Neuronal stem cell (in vitro differentiated cells): ENCODE measurements around the gene SAMD11.

Experiments used
- DNase-seq: peaks from one replicate; pipeline ENCODE4 v3.0.0-alpha.2; 2013; ENCODE audit warnings: low spot score
- H2AFZ ChIP-seq: one replicate; pipeline ENCODE4 v1.6.1; 2013; ENCODE audit warnings: mild to moderate bottlenecking, low read length, inconsistent platforms
- H2AK5ac ChIP-seq: 2 replicates; pipeline ENCODE4 v1.6.1; 2013; ENCODE audit warnings: low read depth, mild to moderate bottlenecking, inconsistent platforms, low read length, moderate library complexity, mixed read lengths
- H2BK120ac ChIP-seq: 2 replicates; pipeline ENCODE4 v1.6.1; 2013; ENCODE audit warnings: low read depth, mild to moderate bottlenecking, inconsistent platforms, low read length, moderate library complexity, mixed read lengths
- H2BK12ac ChIP-seq: one replicate; pipeline ENCODE4 v1.6.1; 2013; ENCODE audit warnings: low read length, inconsistent platforms
- H2BK15ac ChIP-seq: 2 replicates; pipeline ENCODE4 v1.6.1; 2013; ENCODE audit warnings: mild to moderate bottlenecking, low read length, inconsistent platforms, mixed read lengths
- H2BK5ac ChIP-seq: one replicate; pipeline ENCODE4 v1.6.1; 2013; ENCODE audit warnings: inconsistent platforms, mild to moderate bottlenecking, low read length, moderate library complexity
- H3K14ac ChIP-seq: one replicate; pipeline ENCODE4 v1.6.1; 2013; ENCODE audit warnings: low read length, inconsistent platforms
- H3K18ac ChIP-seq: 2 replicates; pipeline ENCODE4 v1.6.1; 2013; ENCODE audit warnings: low read length, inconsistent platforms
- H3K23ac ChIP-seq: 2 replicates; pipeline ENCODE4 v1.6.1; 2013; ENCODE audit warnings: low read depth, mild to moderate bottlenecking, mixed read lengths, low read length, inconsistent platforms; ENCODE audit not compliant: poor library complexity
- H3K27ac ChIP-seq: replicated peaks from 3 replicates; pipeline ENCODE4 v1.5.1; 2013; ENCODE audit warnings: low read length, inconsistent platforms
- H3K27me3 ChIP-seq, 3 experiments: 2 replicates each; pipeline ENCODE4 v1.6.1; 2013; ENCODE audit warnings: low read length in 3 of 3, mild to moderate bottlenecking in 2 of 3, inconsistent platforms in 1 of 3, low read depth in 1 of 3, mixed read lengths in 1 of 3, moderate library complexity in 1 of 3; ENCODE audit not compliant: control insufficient read depth in 3 of 3, insufficient read depth in 3 of 3
- H3K36me3 ChIP-seq, 2 donors: replicated peaks in 1 of 2; 2 replicates each; pipeline ENCODE4 v1.6.1; 2013; ENCODE audit warnings: low read length in 2 of 2; ENCODE audit not compliant: control insufficient read depth in 2 of 2, insufficient read depth in 2 of 2
- H3K4ac ChIP-seq: 2 replicates; pipeline ENCODE4 v1.6.1; 2013; ENCODE audit warnings: inconsistent platforms, mild to moderate bottlenecking, low read length, moderate library complexity
- H3K4me1 ChIP-seq, 2 donors: 1 replicate in 1 of 2; 2 replicates in 1 of 2; pipeline ENCODE4 v1.6.1; 2013; ENCODE audit warnings: low read length in 2 of 2, low read depth in 1 of 2; ENCODE audit not compliant: control insufficient read depth in 2 of 2, insufficient read depth in 1 of 2
- H3K4me2 ChIP-seq: one replicate; pipeline ENCODE4 v1.6.1; 2013; ENCODE audit warnings: mild to moderate bottlenecking, low read length, inconsistent platforms; ENCODE audit not compliant: insufficient read depth, poor library complexity, severe bottlenecking
- H3K4me3 ChIP-seq, 2 donors: 2 replicates each; pipeline ENCODE4 v1.5.1; 2013; ENCODE audit warnings: low read length in 2 of 2, mild to moderate bottlenecking in 2 of 2, inconsistent platforms in 1 of 2, moderate library complexity in 1 of 2
- H3K79me1 ChIP-seq: one replicate; pipeline ENCODE4 v1.6.1; 2013; ENCODE audit warnings: low read depth, mild to moderate bottlenecking, inconsistent platforms, low read length, moderate library complexity
- H3K9ac ChIP-seq: one replicate; pipeline ENCODE4 v1.6.1; 2013; ENCODE audit warnings: mild to moderate bottlenecking, low read depth, low read length, inconsistent platforms; ENCODE audit not compliant: poor library complexity
- H3K9me3 ChIP-seq, 2 donors: replicated peaks in 1 of 2; 2 replicates each; pipeline versions ENCODE3 to v1.6.1; 2013; ENCODE audit warnings: low read length in 2 of 2, mild to moderate bottlenecking in 2 of 2, inconsistent platforms in 1 of 2, low read depth in 1 of 2, mixed read lengths in 1 of 2, moderate library complexity in 1 of 2; ENCODE audit not compliant: control insufficient read depth in 2 of 2, insufficient read depth in 1 of 2
- H4K8ac ChIP-seq: one replicate; pipeline ENCODE4 v1.6.1; 2013; ENCODE audit warnings: low read depth, mild to moderate bottlenecking, inconsistent platforms, low read length, moderate library complexity
- H4K91ac ChIP-seq: one replicate; pipeline ENCODE4 v1.6.1; 2013; ENCODE audit warnings: low read length, low read depth, mild to moderate bottlenecking, inconsistent platforms; ENCODE audit not compliant: poor library complexity
- WGBS, 2 donors: extraction: QIAGEN DNeasy Blood & Tissue Kit; methylation state at CpG; one replicate each; pipeline ENCODE4 v1.1.7; 2013; ENCODE audit warnings: missing lambda C conversion rate in 2 of 2, mixed read lengths in 1 of 2; ENCODE audit not compliant: insufficient read length in 2 of 2, insufficient replicate concordance in 1 of 2; ENCODE audit errors: extremely low coverage in 2 of 2; 5-methylcytosine and 5-hydroxymethylcytosine counted together

SAMD11 gene

DNA sequence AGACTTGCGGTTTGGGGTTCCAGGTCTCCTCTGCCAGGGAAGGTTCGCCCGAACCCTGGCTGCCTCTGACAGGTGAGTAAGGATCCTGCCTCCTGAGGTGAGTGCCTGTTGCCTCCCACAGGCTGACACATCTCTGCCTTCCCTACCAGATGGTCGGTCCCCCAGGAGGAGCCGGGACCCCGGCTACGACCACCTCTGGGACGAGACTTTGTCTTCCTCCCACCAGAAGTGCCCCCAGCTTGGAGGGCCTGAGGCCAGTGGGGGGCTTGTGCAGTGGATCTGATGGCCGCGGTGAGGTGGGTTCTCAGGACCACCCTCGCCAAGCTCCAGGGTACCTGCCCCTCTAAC lies 50.5 kb downstream of the SAMD11 start:
- H3K14ac ChIP-seq = no peak overlapping the region
- H3K36me3 ChIP-seq = peaks cover 0 to 2% of the 10 kb centered on the region in 2 donors
- H3K9me3 ChIP-seq = peaks cover 0 to 5% of the 10 kb centered on the region in 2 donors
- no peak overlapping the region for H4K8ac ChIP-seq
- H2BK120ac ChIP-seq = peak overlapping the region; percentile 81
- H3K4ac ChIP-seq = no peak overlapping the region
- H4K91ac ChIP-seq = no peak overlapping the region
- H3K9ac ChIP-seq = no peak overlapping the region
- H3K27me3 ChIP-seq = peaks cover 5 to 69% (median 38%) of the 10 kb centered on the region in 3 experiments
- no peaks in the 10 kb centered on the region for H3K79me1 ChIP-seq
- H3K4me3 ChIP-seq = no peak overlapping the region
- no peak overlapping the region for H2BK12ac ChIP-seq
- no CpG with 5 or more reads among the region's 11 CpGs for WGBS, 2 donors
- H3K18ac ChIP-seq = no peak overlapping the region
- DNase-seq = no peak
- H3K27ac ChIP-seq = no peak overlapping the region
- H2BK5ac ChIP-seq = peak overlapping the region; percentile 60
- peak overlapping the region; percentile 67 for H2BK15ac ChIP-seq
- H3K4me1 ChIP-seq = peaks cover 1 to 4% of the 10 kb centered on the region in 2 donors
- H2AFZ ChIP-seq = no peak overlapping the region
- H3K23ac ChIP-seq = peak overlapping the region; percentile 65
- H3K4me2 ChIP-seq = no peak overlapping the region
- peak overlapping the region; percentile 70 for H2AK5ac ChIP-seq

- no peak overlapping the region for H4K8ac ChIP-seq
- no peaks in the 10 kb centered on the region for H3K9me3 ChIP-seq
- peak overlapping the region; percentile 60 for H2BK5ac ChIP-seq
- H3K79me1 ChIP-seq = no peaks in the 10 kb centered on the region
- no peak overlapping the region for H2BK12ac ChIP-seq
- peaks cover 1 to 4% of the 10 kb centered on the region in 2 donors for H3K4me1 ChIP-seq
- no peak for DNase-seq
- H2BK120ac ChIP-seq = no peak overlapping the region
- no peak overlapping the region for H4K91ac ChIP-seq
- no peak overlapping the region for H3K4ac ChIP-seq
- peak overlapping the region; percentile 38 for H3K14ac ChIP-seq
- no peak overlapping the region for H3K4me2 ChIP-seq
- H2AFZ ChIP-seq = no peak overlapping the region
- no CpG with 5 or more reads among the region's 17 CpGs for WGBS, 2 donors
- no peak overlapping the region for H3K9ac ChIP-seq
- H3K27ac ChIP-seq = no peak overlapping the region
- H3K4me3 ChIP-seq = peak overlapping the region in 1 of 2 donors; percentile 58
- H2AK5ac ChIP-seq = peak overlapping the region; percentile 68
- H3K18ac ChIP-seq = no peak overlapping the region
- H3K36me3 ChIP-seq = no peaks in the 10 kb centered on the region
- peaks cover 5 to 69% (median 32%) of the 10 kb centered on the region in 3 experiments for H3K27me3 ChIP-seq
- H3K23ac ChIP-seq = no peak overlapping the region
- peak overlapping the region; percentile 58 for H2BK15ac ChIP-seq
Measured at GRCh38 chr1:974687-975328, 51.1 kb downstream of the SAMD11 start.

GRCh38 chr1:975365-975764 lies 51.6 kb downstream of the SAMD11 start:
- peak overlapping the region; percentile 30 for H3K9ac ChIP-seq
- H3K27ac ChIP-seq = no peak overlapping the region
- peak overlapping the region; percentile 58 for H2BK15ac ChIP-seq
- no peaks in the 10 kb centered on the region for H3K36me3 ChIP-seq
- H3K14ac ChIP-seq = peak overlapping the region; percentile 38
- H2AFZ ChIP-seq = no peak overlapping the region
- H3K79me1 ChIP-seq = no peaks in the 10 kb centered on the region
- peaks cover 2 to 68% (median 28%) of the 10 kb centered on the region in 3 experiments for H3K27me3 ChIP-seq
- no CpG with 5 or more reads among the region's 9 CpGs for WGBS, 2 donors
- no peak overlapping the region for H3K23ac ChIP-seq
- H4K8ac ChIP-seq = no peak overlapping the region
- H3K4me3 ChIP-seq = no peak overlapping the region
- peak overlapping the region; percentile 64 for H3K18ac ChIP-seq
- H3K4me1 ChIP-seq = peaks cover 1 to 4% of the 10 kb centered on the region in 2 donors
- no peak overlapping the region for H3K4me2 ChIP-seq
- H3K9me3 ChIP-seq = no peaks in the 10 kb centered on the region
- no peak overlapping the region for H2BK12ac ChIP-seq
- H2BK120ac ChIP-seq = no peak overlapping the region
- no peak overlapping the region for H4K91ac ChIP-seq
- no peak overlapping the region for H2BK5ac ChIP-seq
- H3K4ac ChIP-seq = no peak overlapping the region
- peak overlapping the region; percentile 41 for H2AK5ac ChIP-seq
- DNase-seq = no peak

DNA sequence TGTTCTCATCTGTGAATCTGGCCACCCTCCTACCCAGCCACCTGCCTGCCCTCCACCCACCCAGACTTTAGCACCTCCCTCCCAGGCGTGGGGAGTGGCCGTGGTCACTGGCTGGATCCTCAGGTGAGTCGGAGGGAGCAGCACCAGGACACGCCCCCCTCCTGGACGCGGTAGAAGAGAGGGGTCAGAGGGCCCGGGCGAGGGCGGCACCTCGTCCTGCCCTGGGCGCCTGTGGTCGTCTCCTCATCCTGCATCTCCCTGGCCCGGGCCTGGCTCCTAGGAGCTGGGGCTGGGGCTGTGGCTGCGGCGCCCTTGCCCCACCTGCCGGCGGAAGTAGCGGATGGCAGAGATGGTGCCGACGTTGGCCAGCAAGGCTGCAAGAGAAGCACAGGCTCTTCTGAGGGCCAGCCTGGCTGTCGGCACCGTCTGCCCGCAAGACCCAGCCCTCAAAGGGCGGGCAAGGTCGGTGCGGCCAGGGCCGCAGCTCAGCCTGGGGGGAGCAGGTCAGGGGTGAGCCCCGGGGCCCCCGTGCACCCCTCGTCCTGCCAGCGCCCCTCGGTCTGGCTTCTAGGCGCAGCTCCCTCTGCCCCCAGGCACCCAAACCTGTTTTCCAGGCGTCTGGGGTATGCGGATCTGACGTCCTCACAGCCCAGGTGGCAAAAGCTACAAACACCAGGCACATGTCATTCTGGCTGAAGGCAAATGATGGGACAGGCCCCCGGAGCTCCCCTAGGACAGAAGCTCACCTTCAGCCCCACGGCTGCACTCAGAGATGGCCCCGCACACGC lies 52.4 kb downstream of the SAMD11 start:
- H2AK5ac ChIP-seq = peak overlapping the region; percentile 41
- peaks cover 1 to 4% of the 10 kb centered on the region in 2 donors for H3K4me1 ChIP-seq
- H3K79me1 ChIP-seq = no peaks in the 10 kb centered on the region
- peak overlapping the region in 1 of 2 donors; percentile 62 for H3K4me3 ChIP-seq
- no peaks in the 10 kb centered on the region for H3K9me3 ChIP-seq
- H2BK15ac ChIP-seq = peak overlapping the region; percentile 58
- no CpG with 5 or more reads among the region's 40 CpGs for WGBS, 2 donors
- peak overlapping the region; percentile 80 for H3K23ac ChIP-seq
- H2BK120ac ChIP-seq = no peak overlapping the region
- H3K18ac ChIP-seq = peak overlapping the region; percentile 90
- no peak overlapping the region for H4K8ac ChIP-seq
- no peak for DNase-seq
- peak overlapping the region; percentile 50 for H3K9ac ChIP-seq
- H3K36me3 ChIP-seq = no peaks in the 10 kb centered on the region
- peak overlapping the region; percentile 53 for H2BK5ac ChIP-seq
- no peak overlapping the region for H3K27ac ChIP-seq
- H3K4me2 ChIP-seq = peak overlapping the region; percentile 43
- peak overlapping the region; percentile 69 for H3K4ac ChIP-seq
- no peak overlapping the region for H4K91ac ChIP-seq
- H2BK12ac ChIP-seq = peak overlapping the region; percentile 73
- peaks cover 0 to 67% (median 20%) of the 10 kb centered on the region in 3 experiments for H3K27me3 ChIP-seq
- peak overlapping the region; percentile 94 for H2AFZ ChIP-seq
- peak overlapping the region; percentile 2 for H3K14ac ChIP-seq
